GM19397 (cell line): ENCODE data around the gene SDCCAG8.
A peak's percentile ranks its signal among the peaks of the same experiment; 100 is the strongest.
"Not testable (repeated sequence)": the region's sequence is repeated elsewhere in the genome, so short reads cannot be mapped to it uniquely, and the experiment has no call there.

Experiments
- ATAC-seq: cut with Tn5 transposase; IDR thresholded peaks from one replicate; pipeline ENCODE4 v1.9.1; 2021; ENCODE audit warnings: mild to moderate bottlenecking, moderate library complexity; ENCODE audit not compliant: unreplicated experiment

The SDCCAG8 gene

GRCh38 chr1:243255791-243256512, at the start of gene SDCCAG8:
Gene SDCCAG8 (plus strand): TSS chr1:243256041. CDS start chr1:243256174, 133 bp downstream.
- peak; percentile 71 for ATAC-seq

GRCh38 chr1:243211984-243212383, 43.9 kb upstream of the SDCCAG8 start:
- not testable (repeated sequence) for ATAC-seq

GRCh38 chr1:243213045-243213787, 42.6 kb upstream of the SDCCAG8 start:
- no peak for ATAC-seq

DNA sequence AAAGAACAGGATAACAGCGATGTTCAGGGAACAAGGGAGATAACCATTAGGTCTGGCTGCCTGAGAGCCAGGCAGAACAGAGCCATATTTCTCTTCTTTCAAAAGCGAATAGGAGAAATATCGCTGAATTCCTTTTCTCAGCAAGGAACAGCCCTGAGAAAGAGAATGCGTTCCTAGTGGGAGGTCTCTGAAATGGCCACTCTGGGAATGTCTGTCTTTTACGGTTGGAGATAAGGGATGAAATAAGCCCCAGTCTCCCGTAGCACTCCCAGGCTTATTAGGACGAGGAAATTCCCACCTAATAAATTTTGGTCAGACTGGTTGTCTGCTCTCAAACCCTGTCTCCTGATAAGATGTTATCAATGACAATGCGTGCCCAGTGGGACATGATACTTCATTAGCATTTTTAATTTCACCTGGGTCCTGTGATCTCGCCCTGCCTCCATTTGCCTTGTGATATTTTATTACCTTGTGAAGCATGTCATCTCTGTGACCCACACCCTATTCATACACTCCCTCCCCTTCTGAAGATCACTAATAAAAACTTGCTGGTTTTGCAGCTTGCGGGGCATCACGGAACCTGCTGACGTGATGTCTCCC, 40.5 kb upstream of the SDCCAG8 start:
- ATAC-seq: not testable (repeated sequence)

DNA sequence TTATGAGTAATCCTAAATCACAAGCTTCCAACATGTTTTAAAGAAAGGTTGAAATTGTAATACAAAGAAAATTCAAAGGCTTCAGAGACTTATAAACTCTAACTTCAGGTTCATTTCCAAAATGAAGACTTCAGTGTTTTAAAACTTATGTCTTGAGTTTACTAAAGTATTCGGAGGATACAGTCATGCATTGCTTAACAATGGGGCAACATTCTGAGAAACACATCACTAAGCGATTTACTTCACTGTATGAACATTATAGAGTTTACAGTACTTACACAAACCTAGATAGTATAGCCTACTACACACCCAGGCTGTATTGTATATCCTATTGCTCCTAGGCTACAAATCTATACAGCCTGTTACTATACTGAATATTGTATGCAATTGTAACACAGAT, 39.1 kb upstream of the SDCCAG8 start:
- ATAC-seq: no peak

GRCh38 chr1:243217349-243217748, 38.5 kb upstream of the SDCCAG8 start:
- ATAC-seq: no peak

DNA sequence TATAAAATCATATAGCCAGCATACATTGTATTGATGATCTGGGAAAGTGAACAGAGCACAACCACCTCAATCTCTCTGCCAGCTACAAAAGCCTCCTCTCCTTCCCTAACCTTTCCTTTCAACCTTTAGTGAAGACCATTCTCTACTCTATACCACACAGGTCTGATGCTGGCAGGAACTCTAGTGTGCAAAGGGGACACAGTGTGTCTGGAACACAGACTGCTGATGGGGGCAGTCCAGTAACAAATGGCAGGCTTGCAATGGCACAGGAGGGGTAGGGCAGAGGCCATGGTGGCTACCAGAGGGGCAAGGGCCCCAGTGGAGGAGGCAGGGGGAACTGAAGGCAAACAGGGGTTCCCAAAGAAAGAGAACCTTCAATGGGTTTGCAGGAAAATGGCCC, 37.8 kb upstream of the SDCCAG8 start:
- no peak for ATAC-seq

DNA sequence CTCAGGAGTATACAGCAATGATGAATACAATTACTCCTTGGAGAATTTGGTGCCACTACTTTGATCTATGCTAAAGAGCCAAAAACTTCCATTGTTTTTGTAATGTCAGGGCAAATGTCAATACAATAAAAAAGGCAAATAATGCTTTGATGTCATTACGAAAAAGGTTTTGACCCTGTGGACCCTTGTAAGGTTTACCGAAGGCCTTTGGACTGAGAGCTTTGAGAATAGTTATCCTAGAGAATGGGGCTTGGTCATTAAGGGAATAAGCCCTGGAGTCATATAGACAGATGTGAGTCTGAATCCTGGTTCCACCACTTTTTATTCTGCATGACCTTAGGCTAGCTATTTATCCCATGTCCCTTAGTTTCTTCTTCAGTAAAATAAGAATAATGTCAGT, 28.2 kb upstream of the SDCCAG8 start:
- ATAC-seq: no peak

DNA sequence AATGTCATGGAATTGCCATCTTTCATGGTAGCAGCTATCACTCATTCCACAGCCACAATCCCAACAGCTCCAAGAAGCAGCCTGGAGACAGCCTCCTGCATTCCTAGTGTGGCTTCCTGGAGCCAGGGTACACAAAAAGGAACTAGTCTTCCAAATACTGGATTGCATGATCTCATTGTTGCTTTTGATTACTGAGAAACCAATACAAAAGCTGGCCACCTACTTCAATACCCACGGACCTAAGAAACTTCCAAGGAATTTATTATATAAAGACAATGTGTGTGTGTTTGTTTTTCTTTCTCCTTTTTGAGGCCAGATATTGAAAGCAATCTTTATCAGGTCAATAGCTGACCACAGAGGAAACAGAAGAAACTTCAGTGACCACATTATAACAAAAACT, 26.3 kb upstream of the SDCCAG8 start:
- ATAC-seq: no peak

GRCh38 chr1:243230914-243231313, 24.9 kb upstream of the SDCCAG8 start:
- ATAC-seq: no peak

- ATAC-seq: no peak
Measured at GRCh38 chr1:243233908-243234307, 21.9 kb upstream of the SDCCAG8 start.

DNA sequence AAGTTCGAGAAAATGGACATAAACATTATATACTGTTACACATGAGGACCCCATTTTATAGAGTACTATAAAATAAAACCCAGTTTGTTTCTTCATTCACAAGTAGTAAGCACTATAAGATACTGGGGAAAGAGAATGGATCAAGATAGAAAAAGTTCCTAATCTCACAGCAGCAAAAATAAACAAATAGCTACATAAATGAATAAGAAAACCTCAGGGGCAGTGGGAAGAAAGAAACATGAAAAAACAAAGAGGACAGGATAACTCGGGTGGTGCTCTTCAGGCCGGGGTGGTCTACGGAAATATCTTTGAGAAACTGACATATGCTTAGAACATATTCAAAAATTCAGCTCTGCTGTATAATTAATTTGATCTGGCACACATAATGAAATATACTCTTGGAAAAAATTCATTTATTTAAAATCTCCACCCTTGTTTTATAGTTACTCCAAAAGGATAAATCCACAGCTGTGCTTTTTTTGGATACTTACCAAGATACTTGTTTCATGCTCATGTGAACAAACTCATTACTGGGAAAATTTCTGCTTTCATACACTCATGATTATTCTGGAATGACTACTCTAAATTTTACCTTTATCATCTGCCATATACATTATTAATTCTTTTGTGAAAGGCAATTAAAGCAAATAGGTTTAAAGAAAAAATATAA, 20.7 kb upstream of the SDCCAG8 start:
- ATAC-seq: no peak

GRCh38 chr1:243236604-243237252, 19.1 kb upstream of the SDCCAG8 start:
- ATAC-seq: no peak

- ATAC-seq: no peak
Measured at GRCh38 chr1:243244432-243244841, 11.4 kb upstream of the SDCCAG8 start.

DNA sequence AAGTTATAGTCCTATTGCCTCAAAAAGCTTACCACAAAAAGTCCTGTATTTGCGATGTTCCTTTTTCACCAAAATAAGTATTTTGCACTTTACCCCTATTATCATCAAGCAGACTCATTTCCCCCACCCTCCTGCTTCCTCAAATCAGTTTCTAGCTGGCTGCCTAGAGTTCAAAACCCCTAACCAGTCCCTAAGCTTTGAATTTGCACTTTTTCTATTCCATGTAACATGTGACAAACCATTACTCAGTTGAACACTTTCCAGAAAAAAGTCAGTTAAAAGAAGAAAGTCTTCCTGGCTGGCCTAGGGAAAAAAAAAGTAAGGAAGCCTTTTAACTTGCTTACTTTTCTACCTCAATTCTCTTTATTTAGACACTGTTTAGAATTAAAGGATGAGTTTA, 8.9 kb upstream of the SDCCAG8 start:
- ATAC-seq: no peak

DNA sequence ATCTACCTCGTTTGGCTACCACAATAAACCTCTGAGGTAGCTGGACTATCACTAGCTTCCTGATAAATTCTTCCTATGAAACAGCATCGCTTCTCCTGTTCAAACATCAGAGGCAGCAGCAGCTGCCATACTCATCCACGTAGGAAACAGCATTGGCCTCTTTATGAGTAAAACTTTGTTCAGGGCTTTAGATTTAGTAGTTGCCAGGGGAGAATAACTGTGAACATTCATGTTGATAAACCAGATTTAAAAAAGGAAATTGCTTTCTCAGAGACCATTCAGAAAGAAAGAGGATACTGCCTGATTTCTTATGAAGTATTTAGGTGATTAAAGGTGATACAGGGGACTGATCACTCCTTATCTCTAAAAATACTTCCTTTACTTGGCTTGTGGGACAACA, 7.9 kb upstream of the SDCCAG8 start:
- no peak for ATAC-seq

DNA sequence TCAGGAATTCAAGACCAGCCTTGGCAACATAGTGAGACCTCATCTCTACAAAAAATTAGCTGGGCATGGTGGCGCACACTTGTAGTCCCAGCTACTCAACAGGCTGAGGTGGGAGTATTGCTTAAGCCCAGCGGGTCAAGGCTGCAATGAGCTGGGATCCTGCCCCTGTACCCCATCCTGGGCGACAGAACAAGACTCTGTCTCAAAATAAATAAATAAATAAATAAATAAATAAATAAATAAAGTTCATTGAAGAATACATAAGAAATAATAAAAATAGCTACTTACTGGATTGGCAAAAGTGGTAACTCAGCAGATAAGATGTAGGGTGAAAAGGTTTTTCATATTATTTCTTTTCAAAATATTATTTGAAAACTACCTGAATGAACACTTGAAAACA, 6.6 kb upstream of the SDCCAG8 start:
- ATAC-seq: no peak

GRCh38 chr1:243250102-243250501, 5.7 kb upstream of the SDCCAG8 start:
- ATAC-seq: no peak

GRCh38 chr1:243251539-243251938, 4.3 kb upstream of the SDCCAG8 start:
- no peak for ATAC-seq

DNA sequence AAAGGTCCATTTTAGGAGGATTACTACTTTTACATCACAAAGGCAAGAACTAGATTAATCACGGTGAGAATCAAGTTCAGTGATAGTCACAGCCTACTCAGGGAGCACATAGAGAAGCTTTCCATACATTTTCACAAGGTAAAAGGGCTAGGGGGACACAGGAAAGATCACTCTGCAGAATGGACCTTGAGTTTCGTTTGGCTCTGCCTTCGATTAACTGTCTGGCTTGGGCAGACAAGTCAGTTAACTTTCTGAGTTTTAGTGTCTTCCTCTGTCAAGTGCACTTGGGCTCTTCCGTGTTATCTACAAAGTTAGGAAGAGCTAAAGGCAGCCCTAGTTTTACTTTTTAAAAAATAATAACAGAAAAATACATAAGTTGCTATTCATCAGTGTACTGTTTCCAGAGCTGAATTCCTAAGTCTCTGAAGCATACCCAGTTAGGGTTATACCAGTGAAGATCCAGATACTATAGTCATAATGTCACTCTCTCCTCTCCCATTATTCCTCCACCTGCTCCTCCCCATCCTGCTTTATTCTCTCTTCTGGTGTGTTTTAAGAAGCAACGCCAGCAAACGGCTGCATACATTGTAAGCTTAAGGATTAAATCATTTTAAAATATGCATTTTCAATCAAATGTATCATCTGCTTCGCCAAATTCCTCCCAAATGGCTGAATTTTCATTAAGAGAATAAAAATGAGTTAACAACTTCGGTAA, 2.5 kb upstream of the SDCCAG8 start:
- no peak for ATAC-seq

- ATAC-seq: no peak
Measured at GRCh38 chr1:243253926-243254232, 2.0 kb upstream of the SDCCAG8 start.
